Left cardiac atrium (tissue), 4 donors: ENCODE measurements around the gene LYSMD2. TPM values are rescaled to one million over a fixed set of nuclear protein-coding genes. Genes with fewer than 3 reads are reported as not detected.
"Not testable (repeated sequence)": the region's sequence is repeated elsewhere in the genome, so short reads cannot be mapped to it uniquely, and the experiment has no call there.

Experiments
- ATAC-seq, 2 donors: fragments of 200-7000 bp; cut with Tn5 transposase; one replicate each; pipeline ENCODE4 v1.9.1; 2020; ENCODE audit warnings: mild to moderate bottlenecking in 2 of 2, moderate library complexity in 2 of 2
- DNase-seq: peaks from one replicate; pipeline ENCODE4 v3.0.0-alpha.2; 2020
- intact Hi-C, 2 donors: fragments of 100-400 bp; cut with DNase I; formaldehyde crosslinking; loops; one replicate each; pipeline versions ENCODE4 v1.14.1 to v1.15.1; 2022 to 2023
- long read RNA-seq: library from polyadenylated mRNA; unstranded; transcript quantifications from one replicate; pipeline ENCODE4 v2.0.0, GENCODE V29; 2021
- total RNA-seq, 2 donors: library from RNA; stranded (reverse); fragmentation: NEBNext Ultra II Directional; extraction: Animal tissue kit (Norgen Biotek cat#: 25700); gene quantifications; one replicate each; pipeline ENCODE4 v1.2.1, GENCODE V29; 2021
- donor health status: DM: no; HTN: yes; CAD: no.
- donor health status: DM: no; HTN: yes; CAD: no; lungs with severe emphysema.
- donor health status: DM: yes; HTN: yes; CAD: no.
- donor health status: Dilated cardiomyopathy.

LYSMD2 gene
- total RNA-seq = 1 to 10 TPM; 6.2 to 9.2 TPM
- long read RNA-seq, transcript LYSMD2-201 (3 exons, 1,759 nt) = major isoform, 10 of 11 reads
- long read RNA-seq, partial matches to known transcripts = 1 of 11 reads
- long read RNA-seq, other reads (novel, unspliced or antisense) = 0 of 11 reads

GRCh38 chr15:51737522-51738305 is at the start of gene LYSMD2:
Gene LYSMD2 (minus strand): TSS chr15:51737655. CDS start chr15:51737622, 33 bp downstream.
- intact Hi-C loops = no loop called here
- ATAC-seq = peak; percentile 96
- DNase-seq = peak; percentile 89

GRCh38 chr15:51787130-51787529 is 49.7 kb upstream of the LYSMD2 start:
- ATAC-seq, intact Hi-C loops: not testable (repeated sequence)

GRCh38 chr15:51783967-51784366 is 46.5 kb upstream of the LYSMD2 start:
- intact Hi-C loops = no loop called here

More at GRCh38 chr15:51787130-51787529, 49.7 kb upstream of the LYSMD2 start:
- DNase-seq = not testable (repeated sequence)

GRCh38 chr15:51782357-51782896 is 45.0 kb upstream of the LYSMD2 start:
- DNase-seq (no peak), ATAC-seq (no peak)
- intact Hi-C loops = no loop called here

More at GRCh38 chr15:51783967-51784366, 46.5 kb upstream of the LYSMD2 start:
- DNase-seq = no peak
- ATAC-seq = no peak

- intact Hi-C loops = no loop called here
- no peak for DNase-seq
- ATAC-seq = no peak
Measured at GRCh38 chr15:51781506-51781905, 44.1 kb upstream of the LYSMD2 start.

- no peak for DNase-seq
- intact Hi-C loops = no loop called here
Measured at GRCh38 chr15:51780636-51781035, 43.2 kb upstream of the LYSMD2 start.

GRCh38 chr15:51776952-51777569 is 39.6 kb upstream of the LYSMD2 start:
- intact Hi-C loops = loop anchor here (1.0 to 5.0 kb wide), 2 partner anchors 127 to 130 kb away; no protein-coding TSS in a partner anchor
- DNase-seq = peak; percentile 44
- ATAC-seq = peak; percentile 90 to 94

More at GRCh38 chr15:51780636-51781035, 43.2 kb upstream of the LYSMD2 start:
- no peak for ATAC-seq

GRCh38 chr15:51775967-51776816 is 38.7 kb upstream of the LYSMD2 start:
- DNase-seq (peak; percentile 42), ATAC-seq (peak; percentile 78 to 87)
- intact Hi-C loops = loop anchor here (1.0 to 5.0 kb wide), 2 partner anchors 126 to 129 kb away; no protein-coding TSS in a partner anchor

- ATAC-seq = peak in 1 of 2 donors; percentile 13
- intact Hi-C loops = loop anchor here in 1 of 2 donors (5.0 kb wide), 1 partner anchor 128 kb away; no protein-coding TSS in a partner anchor
- no peak for DNase-seq
Measured at GRCh38 chr15:51774916-51775315, 37.5 kb upstream of the LYSMD2 start.

- ATAC-seq (no peak), DNase-seq (no peak)
- intact Hi-C loops = no loop called here
Measured at GRCh38 chr15:51771773-51772172, 34.3 kb upstream of the LYSMD2 start.

GRCh38 chr15:51770902-51771301 is 33.4 kb upstream of the LYSMD2 start:
- DNase-seq (no peak), ATAC-seq (no peak)
- intact Hi-C loops = no loop called here

- ATAC-seq = no peak
- intact Hi-C loops = no loop called here
- DNase-seq = no peak
Measured at GRCh38 chr15:51768018-51768417, 30.6 kb upstream of the LYSMD2 start.

- ATAC-seq (no peak), DNase-seq (no peak)
- intact Hi-C loops = no loop called here
Measured at GRCh38 chr15:51766341-51766740, 28.9 kb upstream of the LYSMD2 start.

- DNase-seq (no peak), ATAC-seq (no peak)
- intact Hi-C loops = no loop called here
Measured at GRCh38 chr15:51765751-51766150, 28.3 kb upstream of the LYSMD2 start.

GRCh38 chr15:51760805-51761204 is 23.4 kb upstream of the LYSMD2 start:
- DNase-seq = no peak
- ATAC-seq = no peak
- intact Hi-C loops = no loop called here

GRCh38 chr15:51759557-51760070 is 22.2 kb upstream of the LYSMD2 start:
- DNase-seq = peak; percentile 71
- ATAC-seq = peak; percentile 85 to 87
- intact Hi-C loops = no loop called here

GRCh38 chr15:51758645-51759044 is 21.2 kb upstream of the LYSMD2 start:
- ATAC-seq = peak; percentile 67 to 93
- intact Hi-C loops = no loop called here
- DNase-seq = peak; percentile 55

- DNase-seq = no peak
- intact Hi-C loops = no loop called here
- ATAC-seq = no peak
Measured at GRCh38 chr15:51757450-51757849, 20.0 kb upstream of the LYSMD2 start.

GRCh38 chr15:51756482-51756881 is 19.0 kb upstream of the LYSMD2 start:
- intact Hi-C loops = no loop called here
- ATAC-seq (no peak), DNase-seq (no peak)
